GM19324 (cell line): Measurements from ENCODE around the gene EPHB2.

Experiments
- ATAC-seq: cut with Tn5 transposase; IDR thresholded peaks from one replicate; pipeline ENCODE4 v1.9.1; 2021; ENCODE audit warnings: mild to moderate bottlenecking, moderate library complexity; ENCODE audit not compliant: unreplicated experiment, low FRiP score

Gene EPHB2

DNA sequence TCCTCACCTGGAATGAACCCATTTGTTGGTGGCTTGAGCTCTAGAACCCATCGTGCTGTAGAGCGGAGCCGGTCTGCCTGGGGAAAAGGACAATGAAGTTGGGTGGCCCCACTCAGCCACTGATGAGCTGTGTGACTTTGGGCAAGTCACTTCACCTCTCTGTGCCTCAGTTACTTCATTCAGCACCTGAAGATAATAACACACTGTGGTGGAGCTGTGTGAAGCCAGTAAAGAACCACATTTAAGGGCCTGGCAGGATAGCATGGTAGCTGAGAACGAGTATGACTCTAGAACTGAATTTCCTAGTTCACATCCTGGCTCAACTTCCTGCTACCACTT lies 37.1 kb downstream of the EPHB2 start:
- ATAC-seq: no peak

DNA sequence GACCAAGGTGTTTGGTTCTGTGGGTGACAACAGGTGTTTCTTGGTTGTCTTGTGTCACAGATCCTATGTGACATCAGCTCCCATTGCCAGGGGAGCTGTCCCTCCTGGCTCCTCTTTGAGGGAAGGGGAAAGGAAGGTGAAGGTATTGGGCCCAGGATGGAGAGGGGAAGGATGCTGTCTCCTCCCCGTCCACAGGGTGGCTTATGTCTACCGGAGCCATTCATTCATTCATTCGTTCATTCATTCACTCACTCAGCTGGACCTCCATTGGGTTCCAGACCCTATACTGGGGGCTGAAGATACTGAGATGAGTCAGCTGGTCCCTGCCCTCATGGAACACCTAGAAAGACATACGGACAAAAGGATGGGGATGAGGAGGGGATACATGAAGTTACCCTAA lies 38.9 kb downstream of the EPHB2 start:
- ATAC-seq: no peak

DNA sequence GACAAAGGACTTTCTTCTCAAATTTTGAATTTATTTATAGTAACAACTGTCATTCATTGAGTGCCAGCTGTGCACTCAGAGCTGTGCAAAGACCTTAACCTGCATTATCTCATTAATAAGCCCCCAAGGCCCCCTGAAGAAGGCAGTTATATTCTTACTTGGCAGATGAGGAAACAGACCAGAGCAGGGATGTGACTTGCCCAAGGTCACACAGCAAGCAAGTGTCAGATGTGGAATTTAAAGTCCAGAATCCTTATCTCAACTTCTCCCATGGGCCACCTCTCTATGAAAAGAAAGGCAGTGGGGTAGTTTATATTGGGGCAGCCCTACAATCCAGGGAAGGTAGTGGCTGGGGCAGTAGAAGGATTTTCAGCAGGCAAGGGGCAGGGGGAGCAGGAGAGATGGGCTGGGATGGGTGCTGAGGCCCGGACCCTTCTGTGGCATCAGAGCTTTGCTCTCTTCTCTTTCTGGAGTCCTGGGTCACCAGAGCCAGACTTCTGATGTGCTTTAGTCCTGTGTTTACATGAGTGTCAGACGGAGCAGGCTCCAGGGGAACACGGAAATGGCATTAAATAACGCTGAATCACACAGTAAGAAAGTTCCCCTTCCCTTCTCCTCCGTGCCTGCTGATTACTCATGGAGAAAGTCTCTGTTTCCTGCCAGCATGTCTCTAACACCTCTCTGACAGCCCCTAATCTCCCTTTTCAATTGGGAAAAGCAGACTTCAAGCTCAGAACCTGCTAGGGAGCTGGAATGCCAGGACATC lies 39.5 kb downstream of the EPHB2 start:
- ATAC-seq: no peak

DNA sequence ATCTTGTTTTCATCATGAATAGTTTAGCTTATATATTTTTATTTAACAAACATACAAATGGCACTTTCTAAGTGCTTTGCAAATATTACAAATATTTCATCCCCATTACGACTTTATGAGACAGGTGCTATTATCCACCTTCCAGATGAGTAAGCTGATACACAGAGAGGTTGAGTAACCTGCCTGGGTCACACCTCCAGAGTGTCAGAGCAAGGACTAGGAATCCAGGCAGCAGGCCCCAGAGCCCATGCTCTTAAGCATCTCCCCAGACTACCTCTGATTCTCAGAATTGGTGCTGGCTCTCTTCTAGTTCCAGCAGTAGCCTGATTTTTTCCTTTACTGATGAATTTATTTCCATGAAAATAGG lies 40.0 kb downstream of the EPHB2 start:
- ATAC-seq: no peak

- no peak for ATAC-seq
Observed at GRCh38 chr1:22751124-22751531, 40.5 kb downstream of the EPHB2 start.

- ATAC-seq: no peak
Observed at GRCh38 chr1:22752339-22752738, 41.7 kb downstream of the EPHB2 start.

GRCh38 chr1:22753481-22753971 lies 42.9 kb downstream of the EPHB2 start:
- ATAC-seq: no peak

DNA sequence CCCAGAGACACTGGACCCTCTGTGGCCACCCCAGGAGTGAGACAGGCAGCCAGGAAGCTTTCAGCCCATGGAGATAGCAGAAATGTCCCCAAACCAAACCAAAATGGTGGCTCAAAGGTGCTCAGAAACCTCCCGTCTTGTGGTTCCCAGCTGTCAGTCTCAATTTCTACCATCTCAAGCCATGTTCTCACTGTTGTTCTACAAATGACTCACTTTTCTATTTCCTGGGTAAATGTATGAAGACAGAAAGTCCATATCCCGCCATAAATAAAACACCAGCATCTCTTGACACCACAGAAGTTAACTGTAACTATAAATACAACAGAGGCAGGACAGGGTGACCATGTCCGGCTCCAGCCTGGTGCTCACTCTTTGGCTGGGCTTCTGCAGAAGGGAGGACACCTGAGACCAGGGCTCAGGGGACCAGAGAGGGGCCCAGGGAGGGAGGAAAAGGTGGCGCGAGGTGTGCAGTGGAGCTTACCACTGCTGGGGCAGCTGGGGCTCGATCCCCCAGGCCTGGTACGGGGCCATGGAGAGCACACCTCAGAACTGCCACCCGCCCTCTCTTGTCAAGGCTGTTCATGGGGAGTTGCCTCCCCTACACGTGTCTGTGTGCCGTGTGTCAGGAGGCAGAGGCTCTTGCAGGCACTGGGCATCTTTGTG lies 43.6 kb downstream of the EPHB2 start:
- no peak for ATAC-seq

- no peak for ATAC-seq
Observed at GRCh38 chr1:22754824-22755223, 44.2 kb downstream of the EPHB2 start.

- no peak for ATAC-seq
Observed at GRCh38 chr1:22755641-22756040, 45.0 kb downstream of the EPHB2 start.

DNA sequence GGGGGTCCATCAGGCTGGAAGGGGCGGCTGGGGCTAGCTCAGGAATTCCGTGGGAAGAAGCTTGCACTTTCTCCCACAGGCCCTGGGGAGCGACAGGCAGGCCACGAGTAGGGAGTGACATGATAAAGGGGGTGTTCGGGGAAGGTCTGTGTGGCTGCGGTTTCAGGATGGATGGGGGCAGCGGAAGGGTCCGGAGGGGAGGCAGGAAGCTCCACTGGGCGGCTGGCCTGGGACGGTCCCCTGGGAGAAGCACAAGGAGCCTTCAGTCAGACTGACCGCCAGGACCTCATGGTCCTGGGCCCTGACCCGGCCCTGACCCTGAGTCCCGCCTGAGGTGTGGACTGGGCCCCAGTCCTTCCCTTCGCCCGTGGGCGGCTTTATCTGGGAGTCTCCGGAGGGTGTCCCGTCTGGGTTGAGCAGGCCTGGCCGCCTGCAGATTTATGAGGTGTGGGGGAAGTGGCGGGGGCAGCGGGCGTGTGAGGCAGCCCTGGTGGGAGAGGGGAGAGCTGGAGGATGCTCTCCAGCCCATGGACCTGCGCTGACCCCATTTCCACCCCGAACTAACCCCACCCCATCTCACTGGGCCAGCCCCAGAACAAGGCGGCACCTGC lies 45.6 kb downstream of the EPHB2 start:
- no peak for ATAC-seq

- no peak for ATAC-seq
Observed at GRCh38 chr1:22760455-22760854, 49.8 kb downstream of the EPHB2 start.

- no peak for ATAC-seq
Observed at GRCh38 chr1:22761101-22761500, 50.5 kb downstream of the EPHB2 start.

- no peak for ATAC-seq
Observed at GRCh38 chr1:22761821-22762220, 51.2 kb downstream of the EPHB2 start.

DNA sequence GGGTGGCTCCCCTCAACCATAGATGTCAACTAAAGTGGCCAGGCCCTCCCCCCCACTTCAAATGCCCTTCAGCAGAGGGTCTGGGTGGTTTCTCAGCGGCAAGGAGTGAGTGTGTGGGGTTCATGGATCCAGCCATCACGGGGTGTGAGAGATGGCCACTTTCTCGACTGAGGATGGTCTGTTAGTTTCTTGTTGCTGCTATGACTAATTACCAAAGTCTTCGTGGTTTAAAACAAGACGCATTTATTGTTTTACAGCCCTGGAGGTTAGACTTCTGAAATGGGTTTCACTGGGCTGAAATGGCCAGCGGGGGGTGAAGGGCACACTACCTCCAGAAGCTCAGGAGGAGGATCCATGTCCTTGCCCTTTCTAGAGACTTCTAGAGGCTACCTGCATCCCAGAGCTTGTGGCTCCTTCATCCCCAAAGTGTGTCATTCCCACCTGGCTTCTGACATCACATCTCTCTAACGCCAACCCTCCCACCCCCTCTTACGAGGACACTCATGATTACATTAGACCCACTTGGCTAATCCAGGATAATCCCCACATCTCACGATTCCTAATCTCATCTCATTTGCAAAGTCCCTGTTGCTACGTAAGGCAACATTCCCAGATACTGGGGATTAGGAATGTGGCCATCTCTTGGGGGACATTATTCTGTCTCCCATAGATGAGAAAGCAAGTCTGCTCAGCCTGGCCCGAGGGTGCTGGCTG lies 53.0 kb downstream of the EPHB2 start:
- ATAC-seq: no peak

GRCh38 chr1:22767852-22768251 lies 57.2 kb downstream of the EPHB2 start:
- ATAC-seq: no peak

DNA sequence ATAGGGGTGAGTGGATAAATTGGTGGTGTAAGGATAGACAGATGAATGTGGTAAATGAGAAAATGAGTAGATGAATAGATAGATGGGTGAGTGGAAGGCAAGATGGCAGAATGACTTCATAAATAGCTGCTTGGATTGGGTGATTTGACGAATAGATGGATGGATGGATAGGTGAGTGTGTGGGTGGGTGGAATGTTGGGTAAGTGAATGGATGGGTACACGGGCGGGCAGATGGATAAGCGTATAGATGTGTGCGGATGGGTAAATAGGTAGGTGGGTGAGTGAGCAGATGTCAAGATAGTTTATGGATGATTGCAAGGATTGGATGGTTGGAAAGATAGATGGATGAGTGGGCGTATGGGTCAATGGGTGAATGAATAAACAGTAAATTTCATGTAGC lies 59.3 kb downstream of the EPHB2 start:
- ATAC-seq: no peak

GRCh38 chr1:22772014-22772413 lies 61.4 kb downstream of the EPHB2 start:
- ATAC-seq: no peak

- ATAC-seq: no peak
Observed at GRCh38 chr1:22773981-22774832, 63.6 kb downstream of the EPHB2 start.

GRCh38 chr1:22774833-22775182 lies 64.2 kb downstream of the EPHB2 start:
- ATAC-seq: no peak
